ENCODE data around the gene GPR55.

DNA sequence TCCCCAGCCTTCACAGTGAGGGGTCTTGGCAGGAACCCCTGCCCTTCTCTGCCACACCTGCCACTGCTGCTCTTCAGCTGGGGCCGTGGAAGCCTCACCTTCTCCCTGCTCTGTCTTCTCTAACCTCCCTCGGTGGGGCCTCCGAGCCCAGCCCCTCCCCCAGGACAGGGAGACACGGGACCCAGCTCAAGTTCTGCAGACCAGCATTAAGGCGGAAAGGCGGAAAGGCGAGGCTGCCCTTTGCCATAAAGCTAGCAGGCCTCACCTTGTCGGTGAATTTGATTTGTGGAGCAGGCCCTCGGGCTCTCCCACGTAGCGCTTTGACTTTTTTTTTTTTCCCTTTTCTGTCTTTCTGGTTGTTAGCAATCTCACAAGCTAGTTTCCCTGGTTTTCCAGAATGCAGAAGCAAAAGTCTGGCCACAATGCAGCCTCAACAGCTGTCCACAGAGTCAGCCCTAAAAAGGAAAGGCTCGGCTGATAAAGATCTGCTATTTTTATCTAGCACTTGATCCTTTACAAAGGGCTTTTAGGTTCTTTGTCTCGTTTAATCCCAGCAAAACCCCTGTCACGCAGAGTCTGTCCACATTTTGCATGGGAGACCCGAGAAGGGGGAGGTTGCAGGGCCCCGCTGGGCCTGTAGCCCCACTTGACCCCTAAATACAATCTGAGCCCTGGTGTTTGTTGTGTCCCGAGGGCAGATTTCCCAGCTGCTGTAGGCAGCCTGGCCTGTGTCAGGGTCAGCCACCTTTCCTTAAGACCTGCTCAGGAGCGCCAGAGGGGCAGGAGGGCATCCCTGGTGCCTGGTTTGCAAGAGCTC is 54.3 kb downstream of the GPR55 start:
- no peak for TF ChIP-seq POLR2AphosphoS5 (IDR thresholded peaks at IDR 0.05; ENCODE audit: low read depth)
- TF ChIP-seq, protein P1, sequence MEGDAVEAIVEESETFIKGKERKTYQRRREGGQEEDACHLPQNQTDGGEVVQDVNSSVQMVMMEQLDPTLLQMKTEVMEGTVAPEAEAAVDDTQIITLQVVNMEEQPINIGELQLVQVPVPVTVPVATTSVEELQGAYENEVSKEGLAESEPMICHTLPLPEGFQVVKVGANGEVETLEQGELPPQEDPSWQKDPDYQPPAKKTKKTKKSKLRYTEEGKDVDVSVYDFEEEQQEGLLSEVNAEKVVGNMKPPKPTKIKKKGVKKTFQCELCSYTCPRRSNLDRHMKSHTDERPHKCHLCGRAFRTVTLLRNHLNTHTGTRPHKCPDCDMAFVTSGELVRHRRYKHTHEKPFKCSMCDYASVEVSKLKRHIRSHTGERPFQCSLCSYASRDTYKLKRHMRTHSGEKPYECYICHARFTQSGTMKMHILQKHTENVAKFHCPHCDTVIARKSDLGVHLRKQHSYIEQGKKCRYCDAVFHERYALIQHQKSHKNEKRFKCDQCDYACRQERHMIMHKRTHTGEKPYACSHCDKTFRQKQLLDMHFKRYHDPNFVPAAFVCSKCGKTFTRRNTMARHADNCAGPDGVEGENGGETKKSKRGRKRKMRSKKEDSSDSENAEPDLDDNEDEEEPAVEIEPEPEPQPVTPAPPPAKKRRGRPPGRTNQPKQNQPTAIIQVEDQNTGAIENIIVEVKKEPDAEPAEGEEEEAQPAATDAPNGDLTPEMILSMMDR (IDR thresholded peaks at IDR 0.05; ENCODE audit: insufficient read depth, low read length), result no peak
- TF ChIP-seq, protein P2, sequence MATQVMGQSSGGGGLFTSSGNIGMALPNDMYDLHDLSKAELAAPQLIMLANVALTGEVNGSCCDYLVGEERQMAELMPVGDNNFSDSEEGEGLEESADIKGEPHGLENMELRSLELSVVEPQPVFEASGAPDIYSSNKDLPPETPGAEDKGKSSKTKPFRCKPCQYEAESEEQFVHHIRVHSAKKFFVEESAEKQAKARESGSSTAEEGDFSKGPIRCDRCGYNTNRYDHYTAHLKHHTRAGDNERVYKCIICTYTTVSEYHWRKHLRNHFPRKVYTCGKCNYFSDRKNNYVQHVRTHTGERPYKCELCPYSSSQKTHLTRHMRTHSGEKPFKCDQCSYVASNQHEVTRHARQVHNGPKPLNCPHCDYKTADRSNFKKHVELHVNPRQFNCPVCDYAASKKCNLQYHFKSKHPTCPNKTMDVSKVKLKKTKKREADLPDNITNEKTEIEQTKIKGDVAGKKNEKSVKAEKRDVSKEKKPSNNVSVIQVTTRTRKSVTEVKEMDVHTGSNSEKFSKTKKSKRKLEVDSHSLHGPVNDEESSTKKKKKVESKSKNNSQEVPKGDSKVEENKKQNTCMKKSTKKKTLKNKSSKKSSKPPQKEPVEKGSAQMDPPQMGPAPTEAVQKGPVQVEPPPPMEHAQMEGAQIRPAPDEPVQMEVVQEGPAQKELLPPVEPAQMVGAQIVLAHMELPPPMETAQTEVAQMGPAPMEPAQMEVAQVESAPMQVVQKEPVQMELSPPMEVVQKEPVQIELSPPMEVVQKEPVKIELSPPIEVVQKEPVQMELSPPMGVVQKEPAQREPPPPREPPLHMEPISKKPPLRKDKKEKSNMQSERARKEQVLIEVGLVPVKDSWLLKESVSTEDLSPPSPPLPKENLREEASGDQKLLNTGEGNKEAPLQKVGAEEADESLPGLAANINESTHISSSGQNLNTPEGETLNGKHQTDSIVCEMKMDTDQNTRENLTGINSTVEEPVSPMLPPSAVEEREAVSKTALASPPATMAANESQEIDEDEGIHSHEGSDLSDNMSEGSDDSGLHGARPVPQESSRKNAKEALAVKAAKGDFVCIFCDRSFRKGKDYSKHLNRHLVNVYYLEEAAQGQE (IDR thresholded peaks at IDR 0.05; ENCODE audit: insufficient replicate concordance, low read depth), result no peak
- no peak for TF ChIP-seq GABPA (IDR thresholded peaks at IDR 0.05; ENCODE audit: low read depth)

Measured in HL-60 (cell line).